OCI-LY3 (cell line): Measurements from ENCODE around the gene MED29.

Experiments used
- EZH2phosphoT487 ChIP-seq: fragments of 200-600 bp; shearing (Covaris generic); IDR thresholded peaks from 2 replicates; pipeline ENCODE4 v1.6.1; 2018; ENCODE audit warnings: antibody characterized with exemption, mixed run types, low read depth
- TF ChIP-seq, protein P1 (sequence below): fragments of 200-600, 300-600 bp; sonication (generic); IDR thresholded peaks from 2 replicates; pipeline ENCODE4 v1.5.1; 2014; ENCODE audit warnings: antibody characterized with exemption, low read length, low read depth

- TF ChIP-seq, protein P1, sequence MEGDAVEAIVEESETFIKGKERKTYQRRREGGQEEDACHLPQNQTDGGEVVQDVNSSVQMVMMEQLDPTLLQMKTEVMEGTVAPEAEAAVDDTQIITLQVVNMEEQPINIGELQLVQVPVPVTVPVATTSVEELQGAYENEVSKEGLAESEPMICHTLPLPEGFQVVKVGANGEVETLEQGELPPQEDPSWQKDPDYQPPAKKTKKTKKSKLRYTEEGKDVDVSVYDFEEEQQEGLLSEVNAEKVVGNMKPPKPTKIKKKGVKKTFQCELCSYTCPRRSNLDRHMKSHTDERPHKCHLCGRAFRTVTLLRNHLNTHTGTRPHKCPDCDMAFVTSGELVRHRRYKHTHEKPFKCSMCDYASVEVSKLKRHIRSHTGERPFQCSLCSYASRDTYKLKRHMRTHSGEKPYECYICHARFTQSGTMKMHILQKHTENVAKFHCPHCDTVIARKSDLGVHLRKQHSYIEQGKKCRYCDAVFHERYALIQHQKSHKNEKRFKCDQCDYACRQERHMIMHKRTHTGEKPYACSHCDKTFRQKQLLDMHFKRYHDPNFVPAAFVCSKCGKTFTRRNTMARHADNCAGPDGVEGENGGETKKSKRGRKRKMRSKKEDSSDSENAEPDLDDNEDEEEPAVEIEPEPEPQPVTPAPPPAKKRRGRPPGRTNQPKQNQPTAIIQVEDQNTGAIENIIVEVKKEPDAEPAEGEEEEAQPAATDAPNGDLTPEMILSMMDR, result no peak
- TF ChIP-seq EZH2phosphoT487, result no peak
Measured at GRCh38 chr19:39363901-39364457, 27.2 kb upstream of the MED29 start.
